Measurements from ENCODE around the gene NOP14. TPM values are rescaled to one million over a fixed set of nuclear protein-coding genes. Genes with fewer than 3 reads are reported as not detected.

NOP14 gene
- polyA plus RNA-seq, 1 donor = 26.7 TPM

- DNase-seq (ENCODE audit: low read depth) = no peak
Observed at GRCh38 chr4:2914256-2915126, 48.7 kb downstream of the NOP14 start.

- DNase-seq (ENCODE audit: low read depth) = no peak
Observed at GRCh38 chr4:2913168-2913567, 50.0 kb downstream of the NOP14 start.

GRCh38 chr4:2911868-2912267 lies 51.3 kb downstream of the NOP14 start:
- DNase-seq (ENCODE audit: low read depth) = no peak

GRCh38 chr4:2910409-2910808 lies 52.8 kb downstream of the NOP14 start:
- DNase-seq (ENCODE audit: low read depth) = no peak

- no peak for DNase-seq (ENCODE audit: low read depth)
Observed at GRCh38 chr4:2909583-2909982, 53.6 kb downstream of the NOP14 start.

GRCh38 chr4:2908686-2909085 lies 54.5 kb downstream of the NOP14 start:
- no peak for DNase-seq (ENCODE audit: low read depth)

- DNase-seq (ENCODE audit: low read depth) = no peak
Observed at GRCh38 chr4:2907706-2908293, 55.4 kb downstream of the NOP14 start.

- no peak for DNase-seq (ENCODE audit: low read depth)
Observed at GRCh38 chr4:2907226-2907625, 56.0 kb downstream of the NOP14 start.

- DNase-seq (ENCODE audit: low read depth) = no peak
Observed at GRCh38 chr4:2906218-2906617, 57.0 kb downstream of the NOP14 start.

GRCh38 chr4:2905544-2905943 lies 57.7 kb downstream of the NOP14 start:
- no peak for DNase-seq (ENCODE audit: low read depth)

GRCh38 chr4:2902126-2902525 lies 61.1 kb downstream of the NOP14 start:
- DNase-seq (ENCODE audit: low read depth) = no peak

- no peak for DNase-seq (ENCODE audit: low read depth)
Observed at GRCh38 chr4:2901186-2901585, 62.0 kb downstream of the NOP14 start.

GRCh38 chr4:2900741-2901140 lies 62.5 kb downstream of the NOP14 start:
- DNase-seq (ENCODE audit: low read depth) = no peak

GRCh38 chr4:2898001-2898400 lies 65.2 kb downstream of the NOP14 start:
- DNase-seq (ENCODE audit: low read depth) = no peak

- DNase-seq (ENCODE audit: low read depth) = no peak
Observed at GRCh38 chr4:2893772-2894171, 69.4 kb downstream of the NOP14 start.

GRCh38 chr4:2891294-2891693 lies 71.9 kb downstream of the NOP14 start:
- DNase-seq (ENCODE audit: low read depth) = no peak

GRCh38 chr4:2888886-2889285 lies 74.3 kb downstream of the NOP14 start:
- DNase-seq (ENCODE audit: low read depth) = no peak

Other genes with a start within 250 kb of the NOP14 start
- 11.4 TPM for gene TNIP2, start 207.1 kb downstream of the NOP14 start, polyA plus RNA-seq (ENCODE audit: insufficient read length)
- gene SH3BP2, start 170.3 kb downstream of the NOP14 start, polyA plus RNA-seq (ENCODE audit: insufficient read length) = 30.3 TPM
- gene ADD1, start 119.6 kb downstream of the NOP14 start, polyA plus RNA-seq (ENCODE audit: insufficient read length) = 163 TPM
- gene GRK4, start 165 bp upstream of the NOP14 start, polyA plus RNA-seq (ENCODE audit: insufficient read length) = 12.0 TPM
- not detected for gene HTT-AS, start 111.1 kb upstream of the NOP14 start, polyA plus RNA-seq (ENCODE audit: insufficient read length)
- gene HTT, start 111.3 kb upstream of the NOP14 start, polyA plus RNA-seq (ENCODE audit: insufficient read length) = 21.1 TPM

All from forelimb muscle (tissue), 1 donor.